Retinal pigment epithelial cell (primary cell): ENCODE data around the gene KIAA0753.

Experiments
- DNase-seq: peaks from one replicate; pipeline ENCODE4 v3.0.0-alpha.2; 2010; ENCODE audit warnings: low read depth
- H3K4me3 ChIP-seq: 2 replicates; pipeline ENCODE4 v1.5.1; 2011; ENCODE audit warnings: mild to moderate bottlenecking, low read length, control low read depth, moderate library complexity
- TF ChIP-seq, protein P1 (sequence below): conservative IDR thresholded peaks from 2 replicates; pipeline ENCODE4 v1.5.1; 2011; ENCODE audit warnings: low read depth, low read length, control low read depth, inconsistent platforms

Gene KIAA0753

GRCh38 chr17:6610011-6610410 lies 30.5 kb downstream of the KIAA0753 start:
- DNase-seq, result no peak
- TF ChIP-seq, protein P1, sequence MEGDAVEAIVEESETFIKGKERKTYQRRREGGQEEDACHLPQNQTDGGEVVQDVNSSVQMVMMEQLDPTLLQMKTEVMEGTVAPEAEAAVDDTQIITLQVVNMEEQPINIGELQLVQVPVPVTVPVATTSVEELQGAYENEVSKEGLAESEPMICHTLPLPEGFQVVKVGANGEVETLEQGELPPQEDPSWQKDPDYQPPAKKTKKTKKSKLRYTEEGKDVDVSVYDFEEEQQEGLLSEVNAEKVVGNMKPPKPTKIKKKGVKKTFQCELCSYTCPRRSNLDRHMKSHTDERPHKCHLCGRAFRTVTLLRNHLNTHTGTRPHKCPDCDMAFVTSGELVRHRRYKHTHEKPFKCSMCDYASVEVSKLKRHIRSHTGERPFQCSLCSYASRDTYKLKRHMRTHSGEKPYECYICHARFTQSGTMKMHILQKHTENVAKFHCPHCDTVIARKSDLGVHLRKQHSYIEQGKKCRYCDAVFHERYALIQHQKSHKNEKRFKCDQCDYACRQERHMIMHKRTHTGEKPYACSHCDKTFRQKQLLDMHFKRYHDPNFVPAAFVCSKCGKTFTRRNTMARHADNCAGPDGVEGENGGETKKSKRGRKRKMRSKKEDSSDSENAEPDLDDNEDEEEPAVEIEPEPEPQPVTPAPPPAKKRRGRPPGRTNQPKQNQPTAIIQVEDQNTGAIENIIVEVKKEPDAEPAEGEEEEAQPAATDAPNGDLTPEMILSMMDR, result no peak
- H3K4me3 ChIP-seq, result no peak overlapping the region

DNA sequence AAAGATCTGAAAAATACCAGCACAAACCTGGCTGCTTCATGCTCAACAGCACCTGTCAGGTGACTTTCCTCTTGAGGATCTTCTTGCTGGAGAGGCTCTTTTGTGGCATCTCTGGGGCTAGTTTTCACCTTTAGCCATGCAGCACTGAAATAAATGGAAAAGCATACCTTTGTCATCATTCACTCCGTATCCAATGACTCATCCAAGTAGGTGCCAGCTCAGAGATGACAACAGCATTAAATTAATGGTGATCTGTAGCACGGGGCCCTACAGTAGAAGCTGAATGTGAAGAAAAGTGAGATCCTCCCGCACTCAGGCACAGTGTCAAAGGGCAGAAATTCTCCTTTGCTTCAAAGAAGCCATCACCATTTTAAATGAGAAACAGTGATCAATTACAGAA lies 32.2 kb downstream of the KIAA0753 start:
- no peak for DNase-seq
- H3K4me3 ChIP-seq, result no peak overlapping the region
- TF ChIP-seq, protein P1, result no peak

GRCh38 chr17:6605142-6605541 lies 35.4 kb downstream of the KIAA0753 start:
- DNase-seq, result no peak
- H3K4me3 ChIP-seq, result no peak overlapping the region
- TF ChIP-seq, protein P1, result no peak

GRCh38 chr17:6603744-6604325 lies 36.7 kb downstream of the KIAA0753 start:
- TF ChIP-seq, protein P1, result no peak
- no peak overlapping the region for H3K4me3 ChIP-seq
- no peak for DNase-seq

DNA sequence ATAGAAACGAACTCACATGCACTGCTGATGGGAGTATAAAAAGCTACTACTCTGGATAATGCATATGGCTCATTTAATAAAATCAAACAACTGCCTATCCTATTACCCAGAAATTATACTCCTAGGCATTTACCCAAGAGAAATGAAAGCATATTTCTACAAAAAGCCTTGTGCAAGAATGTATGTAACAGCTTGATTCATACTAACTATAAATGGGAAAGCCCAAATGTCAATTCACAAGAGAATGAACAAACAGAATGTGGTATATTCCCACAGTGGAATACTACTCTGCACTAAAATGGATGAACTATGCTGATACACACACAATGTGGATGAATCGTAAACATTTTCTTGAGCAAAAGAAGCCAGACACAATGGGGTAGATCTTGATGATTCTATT lies 38.4 kb downstream of the KIAA0753 start:
- TF ChIP-seq, protein P1, result no peak
- DNase-seq, result no peak
- H3K4me3 ChIP-seq, result no peak overlapping the region

DNA sequence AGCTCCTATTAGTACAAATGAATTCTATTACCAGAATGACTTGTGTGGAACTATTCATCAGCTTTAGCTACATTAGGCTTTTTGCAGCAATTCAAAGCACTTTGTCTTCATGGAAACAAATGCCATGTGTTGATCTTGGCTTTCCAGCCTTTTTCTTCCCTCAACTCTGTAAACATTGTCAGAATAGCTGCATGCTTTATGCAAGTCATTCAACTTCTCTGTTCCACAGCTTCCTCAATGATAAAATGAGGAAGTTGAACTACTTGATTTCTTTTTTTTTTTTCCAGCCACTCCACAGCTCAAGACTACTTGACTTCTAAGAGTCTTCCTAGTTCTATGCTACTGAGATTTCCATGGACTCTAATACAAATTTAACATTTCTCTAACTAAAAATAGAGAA lies 41.1 kb downstream of the KIAA0753 start:
- H3K4me3 ChIP-seq, result no peak overlapping the region
- TF ChIP-seq, protein P1, result no peak

DNA sequence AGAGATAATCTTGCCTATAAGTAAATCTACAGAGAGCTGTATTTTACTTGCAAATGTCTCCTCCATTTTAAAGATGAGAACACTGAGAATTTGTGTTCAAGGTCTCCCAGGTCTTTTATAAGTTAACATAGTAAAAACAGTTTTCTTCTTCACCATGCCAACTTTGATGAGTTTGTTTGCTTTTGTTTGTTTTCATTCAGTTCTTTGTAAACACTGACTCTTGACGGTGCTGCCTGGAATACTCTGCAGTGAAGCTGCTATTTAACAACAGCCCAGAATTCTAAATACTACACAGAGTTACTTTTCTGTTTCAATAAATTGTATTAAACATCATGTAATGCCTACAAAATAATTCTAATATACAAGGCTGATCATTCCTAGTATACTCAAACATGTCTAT lies 42.8 kb downstream of the KIAA0753 start:
- TF ChIP-seq, protein P1, result no peak
- no peak for DNase-seq
- H3K4me3 ChIP-seq, result no peak overlapping the region

More for the DNA sequence above, 41.1 kb downstream of the KIAA0753 start:
- DNase-seq, result no peak
